Measurements from ENCODE around the gene KLF16. TPM values are rescaled to one million over a fixed set of nuclear protein-coding genes. Genes with fewer than 3 reads are reported as not detected.

The KLF16 gene
- polyA plus RNA-seq, 1 donor, result 13.6 TPM

- DNase-seq (ENCODE audit: low read depth), result no peak
Observed at GRCh38 chr19:1823539-1824251, 39.7 kb downstream of the KLF16 start.

DNA sequence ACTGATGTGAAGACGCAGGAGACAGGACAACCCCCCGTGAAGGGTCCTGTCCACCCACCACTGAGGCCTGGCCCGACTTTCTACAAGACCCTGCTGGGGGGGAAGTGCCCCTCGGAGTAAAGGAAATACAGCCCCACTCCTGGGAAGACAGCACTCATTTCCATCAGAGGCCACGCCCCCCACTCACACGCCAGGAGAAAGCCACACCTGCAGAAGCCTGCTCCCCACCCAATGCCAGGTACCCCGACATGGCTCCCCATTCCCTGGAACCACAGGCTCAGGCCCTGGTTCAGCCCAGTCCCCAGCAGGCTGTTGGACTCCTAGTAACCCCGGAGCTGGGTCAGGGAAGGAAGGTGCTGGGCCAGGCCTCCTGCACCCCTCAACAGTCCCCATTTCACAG lies 40.4 kb downstream of the KLF16 start:
- no peak for DNase-seq (ENCODE audit: low read depth)

DNA sequence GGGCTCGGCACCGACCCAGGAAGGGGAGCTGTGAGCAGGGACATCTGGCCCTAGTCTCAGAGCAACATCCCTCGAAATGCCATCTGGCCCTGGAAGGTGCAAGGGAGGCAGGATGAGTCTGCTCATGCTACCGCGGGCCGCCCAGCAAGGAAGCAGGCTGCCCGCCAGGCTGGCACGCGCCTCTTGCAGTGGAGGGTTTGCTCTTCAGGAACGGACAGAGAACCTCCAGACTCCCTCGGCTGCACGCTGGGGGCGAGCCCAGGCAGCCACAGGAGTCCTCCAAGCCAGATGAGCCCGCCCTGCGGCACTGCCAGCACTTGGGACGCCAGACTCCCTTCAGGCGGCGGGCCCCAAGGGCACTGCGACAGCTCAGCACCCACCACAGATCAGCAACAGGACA lies 41.2 kb downstream of the KLF16 start:
- no peak for DNase-seq (ENCODE audit: low read depth)

- DNase-seq (ENCODE audit: low read depth), result no peak
Observed at GRCh38 chr19:1819341-1820255, 43.8 kb downstream of the KLF16 start.

GRCh38 chr19:1818549-1819195 lies 44.7 kb downstream of the KLF16 start:
- DNase-seq (ENCODE audit: low read depth), result no peak

GRCh38 chr19:1817553-1818179 lies 45.7 kb downstream of the KLF16 start:
- no peak for DNase-seq (ENCODE audit: low read depth)

GRCh38 chr19:1816530-1817298 lies 46.7 kb downstream of the KLF16 start:
- DNase-seq (ENCODE audit: low read depth), result no peak

DNA sequence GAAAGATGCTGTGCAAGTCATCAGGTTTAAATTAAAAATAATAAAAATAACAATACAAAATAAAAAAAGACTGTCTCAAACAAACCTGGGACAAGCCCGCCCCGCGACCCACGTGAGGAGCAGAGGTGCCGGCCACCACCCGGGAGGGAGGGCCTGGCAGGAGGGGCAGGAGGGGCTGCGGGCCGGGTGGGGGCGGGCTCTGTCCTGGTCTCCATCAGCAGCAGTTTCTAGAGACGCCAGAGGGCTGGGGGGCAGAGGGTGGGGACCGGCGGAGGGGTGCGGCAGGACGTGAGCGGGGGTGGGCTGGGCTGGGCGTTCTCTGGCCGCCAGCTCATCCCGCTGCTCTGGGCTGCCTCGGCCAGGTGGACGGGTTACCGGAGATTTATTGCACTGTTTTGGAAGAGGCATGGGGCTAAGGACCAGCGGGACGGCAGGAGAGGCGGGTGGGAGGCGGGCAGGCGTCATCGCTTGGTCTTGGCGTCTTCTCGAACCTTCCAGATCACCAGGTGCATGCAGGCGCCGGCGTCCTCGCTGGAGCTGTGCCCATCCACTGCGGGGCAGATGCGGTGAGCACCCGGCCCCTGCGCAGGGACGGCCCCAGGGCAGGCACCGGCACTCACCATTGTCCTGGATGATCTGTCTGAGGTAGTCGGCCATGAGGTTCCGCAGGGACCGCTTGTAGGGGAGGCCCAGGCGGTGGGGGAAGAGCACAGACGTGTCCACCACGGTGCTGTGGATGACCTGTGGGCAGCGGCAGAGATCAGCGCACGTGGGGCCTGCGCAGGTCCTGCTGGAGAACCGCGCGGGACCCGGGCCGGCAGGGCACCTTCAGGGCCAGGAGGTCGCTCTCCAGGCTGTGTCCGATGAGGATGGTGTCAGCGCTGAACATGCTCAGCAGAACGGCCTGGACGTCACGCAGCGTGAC lies 47.5 kb downstream of the KLF16 start:
- DNase-seq (ENCODE audit: low read depth), result no peak

DNA sequence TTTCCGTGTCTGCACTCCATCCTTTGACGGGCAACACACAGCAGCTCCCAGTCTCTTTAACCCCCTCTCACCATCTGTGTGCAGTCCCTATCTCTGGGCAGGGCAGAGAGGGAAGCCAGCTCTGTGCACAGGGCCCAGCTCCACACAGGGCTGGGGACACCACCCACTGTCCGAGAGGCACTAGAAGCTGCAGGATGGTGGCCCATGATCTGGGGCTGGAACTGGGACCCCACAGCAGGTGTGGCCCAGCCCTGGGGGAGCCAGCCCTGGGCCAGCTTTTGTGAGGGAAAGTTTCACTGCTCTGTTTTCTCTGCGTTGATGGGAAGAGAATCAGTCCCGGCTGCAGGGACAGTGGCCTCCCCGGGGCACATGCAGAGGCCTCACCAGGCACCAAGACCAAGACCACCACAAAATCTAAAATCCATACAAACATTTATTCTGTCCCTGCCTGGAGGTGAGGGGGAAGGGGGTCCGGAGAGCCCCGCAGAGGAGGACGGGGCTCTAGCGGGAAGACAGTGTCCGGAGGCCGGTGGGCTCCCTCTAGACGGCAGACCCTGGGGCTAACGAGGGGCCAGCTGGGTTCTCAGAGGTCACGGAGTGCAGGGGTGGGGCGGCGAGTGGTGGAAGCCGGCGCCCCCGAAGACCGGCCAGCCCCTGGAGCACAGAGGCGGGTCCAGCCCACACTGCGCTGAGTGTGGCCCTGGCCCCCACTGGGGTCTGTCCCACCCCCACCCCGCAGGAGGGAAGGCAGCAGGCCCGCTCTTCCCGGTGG lies 48.4 kb downstream of the KLF16 start:
- no peak for DNase-seq (ENCODE audit: low read depth)

DNA sequence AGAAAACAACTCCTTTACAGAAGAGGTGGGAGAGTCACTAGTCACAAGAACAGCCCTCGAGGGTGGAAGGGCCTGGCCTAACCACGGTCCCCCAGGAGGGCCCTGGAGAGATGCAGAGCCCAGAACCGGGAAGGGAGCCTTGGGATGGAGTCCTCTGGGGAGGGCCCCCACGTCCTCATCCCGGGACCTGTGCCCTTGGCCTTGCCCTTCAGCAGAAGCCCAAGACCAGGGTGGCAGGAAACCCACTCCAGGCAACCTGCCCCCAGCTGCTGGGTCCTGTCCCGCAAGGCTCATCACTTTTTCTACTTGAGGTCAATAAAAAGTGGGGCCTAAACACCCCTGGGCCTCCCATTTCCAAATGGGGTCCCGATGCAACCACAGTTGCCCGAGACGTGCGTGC lies 49.0 kb downstream of the KLF16 start:
- DNase-seq (ENCODE audit: low read depth), result no peak

- DNase-seq (ENCODE audit: low read depth), result no peak
Observed at GRCh38 chr19:1813192-1814182, 49.9 kb downstream of the KLF16 start.

GRCh38 chr19:1812426-1813191 lies 50.8 kb downstream of the KLF16 start:
- DNase-seq (ENCODE audit: low read depth), result peak; percentile 32

GRCh38 chr19:1811942-1812425 lies 51.4 kb downstream of the KLF16 start, which contains the start of gene ATP8B3:
TSS of gene ATP8B3 (minus strand) at chr19:1812276. CDS start at chr19:1811736, 540 bp downstream.
- DNase-seq (ENCODE audit: low read depth), result no peak

DNA sequence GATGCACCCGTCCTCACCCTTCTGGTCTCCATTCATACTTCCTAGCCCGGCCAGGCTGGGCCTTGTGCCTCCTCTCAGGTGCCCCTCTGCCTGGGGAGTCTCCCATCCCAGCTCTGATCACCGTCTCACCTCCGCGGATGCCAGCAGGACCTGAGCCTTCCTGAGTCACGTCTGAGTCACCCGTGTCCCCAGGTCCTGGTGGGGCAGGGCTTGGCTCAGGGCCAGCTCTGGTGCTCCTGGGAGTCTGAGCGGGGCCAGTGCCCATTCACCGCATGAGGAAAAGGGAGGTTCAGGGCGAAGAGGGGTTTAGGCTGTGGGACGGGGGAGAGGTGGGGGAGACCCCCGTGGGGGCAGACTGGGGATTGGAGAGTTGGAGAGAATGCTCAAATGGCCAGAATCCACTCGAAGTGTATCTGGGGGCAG lies 51.9 kb downstream of the KLF16 start:
- DNase-seq (ENCODE audit: low read depth), result no peak

- no peak for DNase-seq (ENCODE audit: low read depth)
Observed at GRCh38 chr19:1810439-1811160, 52.8 kb downstream of the KLF16 start.

DNA sequence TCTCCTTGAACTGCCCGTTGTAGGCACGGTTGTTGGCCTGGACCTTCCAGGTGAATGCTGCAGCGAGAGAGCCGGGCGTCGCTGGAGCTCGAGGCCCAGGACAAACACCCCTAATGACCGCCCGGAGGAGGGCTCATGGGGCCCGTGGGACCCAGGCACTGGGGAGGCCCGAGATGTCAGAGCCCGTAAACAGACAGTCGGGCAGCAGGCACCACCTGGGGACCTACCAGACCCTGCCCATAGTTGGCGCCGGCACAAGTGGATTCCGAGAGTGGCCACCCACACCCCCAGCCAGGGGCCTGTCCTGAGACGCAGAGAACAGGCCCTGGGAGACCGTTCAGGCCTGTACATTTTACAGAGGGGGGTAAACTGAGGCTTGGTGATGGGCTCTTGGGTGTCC lies 53.7 kb downstream of the KLF16 start:
- DNase-seq (ENCODE audit: low read depth), result no peak
